Measurements from ENCODE around the gene ACBD3. TPM values are rescaled to one million over a fixed set of nuclear protein-coding genes. Genes with fewer than 3 reads are reported as not detected.
A peak's percentile ranks its signal among the peaks of the same experiment; 100 is the strongest.

Gene ACBD3
- total RNA-seq, 1 donor from 2014 or later, result 41.3 TPM

DNA sequence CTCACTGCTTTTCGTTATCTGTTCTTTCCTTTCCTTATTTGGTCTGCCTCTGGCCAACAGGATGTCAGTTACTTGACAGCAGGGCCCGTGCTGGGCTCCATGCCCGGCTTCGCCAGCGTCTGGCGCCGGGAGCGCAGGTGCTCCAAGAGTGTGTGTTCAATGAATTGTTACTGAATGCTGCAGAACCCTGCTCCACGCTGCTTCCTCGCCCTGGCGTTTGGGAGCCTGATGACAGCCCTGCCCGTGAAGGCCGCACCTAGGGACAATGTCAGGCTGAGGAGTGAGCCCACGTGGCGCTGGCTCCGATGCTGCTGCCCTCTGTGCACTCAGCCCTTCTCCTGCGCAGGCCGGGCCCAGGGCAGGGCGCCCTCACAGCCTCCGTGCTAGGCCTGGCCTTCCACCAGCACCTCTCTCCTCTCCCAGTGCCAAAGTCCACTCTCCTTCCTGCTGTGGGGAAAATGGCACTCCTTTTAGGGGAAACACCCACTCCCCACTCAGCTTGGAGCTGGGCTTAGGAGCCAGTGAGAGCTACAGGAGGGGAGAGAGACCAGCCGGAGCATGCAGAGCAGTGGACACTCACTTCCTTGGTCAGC is 51.4 kb downstream of the ACBD3 start:
- peak overlapping the region; percentile 15 for H3K27ac ChIP-seq
- intact Hi-C loops (cut with DNase I), result no loop called here
- H3K4me3 ChIP-seq, result no peak overlapping the region
- H3K9me3 ChIP-seq, result no peaks in the 10 kb centered on the region
- peaks cover 24% of the 10 kb centered on the region for H3K4me1 ChIP-seq
- no peaks in the 10 kb centered on the region for H3K27me3 ChIP-seq (ENCODE audit: low read depth)
- DNase-seq (peak; percentile 82), ATAC-seq (peak; percentile 81 to 83)
- H3K36me3 ChIP-seq, result no peaks in the 10 kb centered on the region
- TF ChIP-seq, protein P1, sequence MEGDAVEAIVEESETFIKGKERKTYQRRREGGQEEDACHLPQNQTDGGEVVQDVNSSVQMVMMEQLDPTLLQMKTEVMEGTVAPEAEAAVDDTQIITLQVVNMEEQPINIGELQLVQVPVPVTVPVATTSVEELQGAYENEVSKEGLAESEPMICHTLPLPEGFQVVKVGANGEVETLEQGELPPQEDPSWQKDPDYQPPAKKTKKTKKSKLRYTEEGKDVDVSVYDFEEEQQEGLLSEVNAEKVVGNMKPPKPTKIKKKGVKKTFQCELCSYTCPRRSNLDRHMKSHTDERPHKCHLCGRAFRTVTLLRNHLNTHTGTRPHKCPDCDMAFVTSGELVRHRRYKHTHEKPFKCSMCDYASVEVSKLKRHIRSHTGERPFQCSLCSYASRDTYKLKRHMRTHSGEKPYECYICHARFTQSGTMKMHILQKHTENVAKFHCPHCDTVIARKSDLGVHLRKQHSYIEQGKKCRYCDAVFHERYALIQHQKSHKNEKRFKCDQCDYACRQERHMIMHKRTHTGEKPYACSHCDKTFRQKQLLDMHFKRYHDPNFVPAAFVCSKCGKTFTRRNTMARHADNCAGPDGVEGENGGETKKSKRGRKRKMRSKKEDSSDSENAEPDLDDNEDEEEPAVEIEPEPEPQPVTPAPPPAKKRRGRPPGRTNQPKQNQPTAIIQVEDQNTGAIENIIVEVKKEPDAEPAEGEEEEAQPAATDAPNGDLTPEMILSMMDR (IDR thresholded peaks at IDR 0.05), result no peak

DNA sequence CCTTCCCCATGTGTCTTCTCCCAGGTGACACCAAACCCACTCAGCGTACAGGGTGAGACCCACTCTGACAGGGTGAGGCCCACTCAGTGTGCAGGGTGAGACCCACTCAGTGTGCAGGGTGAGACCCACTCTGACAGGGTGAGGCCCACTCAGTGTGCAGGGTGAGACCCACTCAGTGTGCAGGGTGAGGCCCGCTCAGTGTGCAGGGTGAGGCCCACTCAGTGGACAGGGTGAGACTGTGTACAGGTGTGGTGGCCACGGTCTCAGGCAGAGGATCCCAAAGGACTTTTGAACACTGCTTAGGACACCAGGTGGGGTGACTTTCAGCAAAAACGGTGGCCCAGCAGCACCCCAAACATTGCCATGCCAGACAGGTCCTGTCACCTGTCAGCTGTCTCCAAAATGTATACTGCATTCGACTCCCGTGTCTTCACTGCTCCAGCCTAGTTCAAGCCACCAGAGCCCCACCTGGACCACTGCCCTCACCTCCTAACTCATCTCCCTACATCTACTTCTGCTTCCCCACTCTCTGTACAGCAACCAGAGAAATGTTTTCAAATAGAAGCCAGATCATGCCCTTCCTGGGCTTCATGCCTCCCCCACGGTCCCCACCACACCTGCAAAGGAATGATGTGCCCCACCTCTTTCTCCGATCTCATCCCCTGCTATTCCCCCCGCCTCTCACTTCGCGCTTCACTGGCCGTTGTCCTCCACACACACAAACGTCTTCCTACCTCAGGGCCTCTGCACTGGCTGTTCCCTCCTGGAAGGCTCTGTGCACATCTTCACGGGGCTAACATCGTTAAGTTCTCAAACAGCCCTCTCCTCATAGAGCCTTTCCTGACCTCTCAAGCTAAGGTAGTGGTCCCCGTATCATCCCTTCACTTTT is 52.1 kb downstream of the ACBD3 start:
- intact Hi-C loops (cut with DNase I), result no loop called here
- DNase-seq, result no peak
- H3K4me1 ChIP-seq, result peaks cover 24% of the 10 kb centered on the region
- H3K9me3 ChIP-seq, result no peaks in the 10 kb centered on the region
- no peaks in the 10 kb centered on the region for H3K27me3 ChIP-seq (ENCODE audit: low read depth)
- peak in 1 of 2 donors; percentile 4 for ATAC-seq
- no peak overlapping the region for H3K27ac ChIP-seq
- H3K36me3 ChIP-seq, result no peaks in the 10 kb centered on the region
- H3K4me3 ChIP-seq, result no peak overlapping the region
- TF ChIP-seq, protein P1 (IDR thresholded peaks at IDR 0.05), result no peak

DNA sequence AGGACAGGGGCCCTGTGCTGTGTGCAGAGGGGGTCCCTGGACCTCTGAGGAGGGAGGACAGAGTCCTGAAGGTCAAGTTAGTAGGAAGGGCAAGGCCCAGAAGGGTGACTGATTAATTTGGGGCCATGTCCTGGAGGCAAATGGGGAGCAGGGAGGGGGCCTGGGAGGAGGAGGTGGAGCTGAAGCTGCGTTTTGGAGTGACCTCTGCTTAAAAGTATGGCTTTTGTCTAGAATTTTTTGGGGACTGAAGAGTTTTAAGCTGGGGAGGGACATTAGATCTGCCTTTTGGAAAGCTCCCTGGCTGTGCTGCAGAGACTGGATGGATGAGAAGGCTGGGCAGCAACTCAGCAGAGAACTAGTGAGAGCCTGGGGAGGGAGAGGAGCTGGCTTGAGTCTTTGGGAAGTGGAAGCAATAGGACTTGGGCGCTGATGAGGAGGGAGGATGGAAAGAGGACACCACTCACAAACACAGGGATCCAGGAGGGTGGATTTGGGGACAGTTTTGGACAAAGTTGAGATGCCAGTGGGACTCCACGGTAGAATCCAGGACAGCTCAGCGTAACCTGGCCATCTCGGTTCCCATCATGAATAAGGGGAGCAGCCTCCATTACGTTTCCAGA is 52.9 kb downstream of the ACBD3 start:
- peak overlapping the region; percentile 60 for H3K27ac ChIP-seq
- TF ChIP-seq, protein P1 (IDR thresholded peaks at IDR 0.05), result no peak
- H3K4me3 ChIP-seq, result no peak overlapping the region
- H3K4me1 ChIP-seq, result peaks cover 30% of the 10 kb centered on the region
- no peaks in the 10 kb centered on the region for H3K9me3 ChIP-seq
- ATAC-seq, result no peak
- no peak for DNase-seq
- H3K27me3 ChIP-seq (ENCODE audit: low read depth), result no peaks in the 10 kb centered on the region
- intact Hi-C loops (cut with DNase I), result no loop called here
- no peaks in the 10 kb centered on the region for H3K36me3 ChIP-seq

DNA sequence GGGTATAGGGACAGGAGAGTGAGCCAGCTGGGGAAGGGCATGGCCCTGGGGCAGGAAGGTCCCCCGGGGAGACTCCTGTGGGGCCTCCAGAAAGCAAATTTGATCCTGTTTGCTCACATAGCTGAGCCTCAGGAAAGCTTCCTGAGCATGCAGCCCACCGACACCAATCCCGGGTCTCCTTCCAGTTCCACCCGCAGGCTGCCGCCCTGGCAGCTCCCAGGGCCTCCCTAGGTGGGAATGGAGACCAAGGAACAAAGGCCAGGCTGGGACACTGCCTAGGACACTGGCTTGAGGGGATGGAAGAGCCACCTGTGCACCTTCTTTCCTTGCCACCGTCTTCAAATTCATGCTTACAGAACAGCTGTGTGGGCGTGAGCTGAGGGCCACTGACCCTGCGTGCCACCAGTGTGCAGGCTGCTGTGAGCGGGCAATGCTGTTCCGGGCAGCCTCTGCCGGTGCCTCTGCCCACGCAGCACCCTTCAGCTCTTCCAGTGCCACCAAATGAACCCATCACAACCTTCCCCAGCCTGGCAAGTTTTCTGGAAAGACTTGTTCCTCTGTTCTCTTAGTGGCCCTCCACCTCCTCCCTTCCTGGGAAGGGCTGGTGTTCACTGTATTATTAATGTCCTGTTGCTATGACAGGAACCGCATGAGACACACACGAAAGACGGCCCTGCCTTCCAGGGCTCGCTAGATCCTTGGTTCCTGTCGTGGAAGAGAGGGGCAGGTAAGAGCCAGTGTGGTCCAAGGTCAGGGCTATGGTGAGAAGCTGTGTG is 53.6 kb downstream of the ACBD3 start:
- Histone ChIP-seq H3K36me3 (no peaks in the 10 kb centered on the region), H3K4me3 (no peak overlapping the region), H3K27me3 (ENCODE audit: low read depth) (no peaks in the 10 kb centered on the region), H3K4me1 (peaks cover 37% of the 10 kb centered on the region), H3K27ac (peak overlapping the region; percentile 60), H3K9me3 (no peaks in the 10 kb centered on the region)
- ATAC-seq (peak; percentile 61 to 68), DNase-seq (peak; percentile 61)
- intact Hi-C loops (cut with DNase I), result no loop called here
- TF ChIP-seq, protein P1 (IDR thresholded peaks at IDR 0.05), result no peak

DNA sequence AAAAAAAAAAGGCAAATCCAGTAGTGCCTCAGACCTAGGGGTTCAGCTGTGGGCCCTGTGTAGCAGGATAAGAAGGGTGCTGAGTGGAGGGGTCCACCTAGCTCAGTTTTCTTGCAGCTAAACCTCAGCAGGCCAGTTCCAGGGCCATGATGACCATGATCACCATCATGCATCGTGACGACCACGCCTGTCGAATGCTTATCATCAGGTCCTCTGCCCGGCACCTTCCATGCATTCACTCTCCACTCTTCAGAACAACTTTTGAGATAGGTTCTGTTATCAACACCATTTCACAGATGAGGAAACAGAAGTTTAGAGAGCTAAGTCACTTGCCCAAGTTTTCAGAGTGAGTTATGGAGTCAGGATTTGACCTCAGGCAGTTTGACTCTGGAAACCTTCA is 54.9 kb downstream of the ACBD3 start:
- TF ChIP-seq, protein P1 (IDR thresholded peaks at IDR 0.05), result no peak

More for the DNA sequence above, 54.9 kb downstream of the ACBD3 start:
- Histone ChIP-seq H3K27ac (no peak overlapping the region), H3K4me3 (no peak overlapping the region), H3K4me1 (peaks cover 48% of the 10 kb centered on the region), H3K27me3 (ENCODE audit: low read depth) (no peaks in the 10 kb centered on the region), H3K36me3 (no peaks in the 10 kb centered on the region), H3K9me3 (no peaks in the 10 kb centered on the region)
- DNase-seq (no peak), ATAC-seq (no peak)
- intact Hi-C loops (cut with DNase I), result no loop called here

Measured in lower lobe of right lung (tissue), 2 donors.